Stimulated activated CD4-positive, alpha-beta T cell treated with anti-CD3 and anti-CD28 coated beads, Interleukin-4, amount 100 ng/mL, for 24 hours (primary cell): ENCODE measurements around the gene CEP85L.

Experiments used
- DNase-seq: peaks from one replicate; pipeline ENCODE4 v3.0.0-alpha.2; 2020

The CEP85L gene

DNA sequence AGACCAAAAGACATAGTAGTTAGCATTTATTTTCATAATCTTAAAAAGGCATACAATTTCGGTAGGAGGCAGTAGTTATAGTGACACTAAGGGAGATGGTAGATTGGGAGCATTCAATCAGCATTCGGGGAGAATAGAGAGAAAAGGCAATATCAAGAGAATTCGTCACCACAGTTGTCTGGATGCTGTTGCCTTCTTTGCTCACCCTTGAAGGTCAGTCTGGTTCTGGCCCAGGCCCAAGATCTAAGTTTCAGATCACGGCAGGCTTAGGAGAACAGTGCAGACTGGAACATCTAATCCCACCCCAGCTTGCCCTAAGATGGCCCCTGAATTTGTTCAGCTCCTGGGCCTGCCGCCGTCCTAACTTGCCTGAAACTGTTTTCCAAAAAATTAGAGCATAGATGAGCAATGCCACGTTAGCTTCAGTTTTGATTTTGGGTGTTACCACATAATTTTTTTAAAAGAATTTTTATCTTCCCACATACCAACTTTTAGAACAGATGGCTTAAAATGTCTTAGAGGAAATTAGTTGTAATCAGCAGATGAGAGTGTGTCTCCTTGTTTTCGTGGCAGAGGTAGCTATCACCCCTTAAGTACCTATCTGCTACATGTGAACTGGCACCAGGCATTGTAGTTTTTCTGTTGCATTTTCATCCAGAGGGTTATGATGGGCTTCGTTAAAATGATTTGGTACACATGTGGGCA is 8.3 kb upstream of the CEP85L start:
- no peak for DNase-seq

DNA sequence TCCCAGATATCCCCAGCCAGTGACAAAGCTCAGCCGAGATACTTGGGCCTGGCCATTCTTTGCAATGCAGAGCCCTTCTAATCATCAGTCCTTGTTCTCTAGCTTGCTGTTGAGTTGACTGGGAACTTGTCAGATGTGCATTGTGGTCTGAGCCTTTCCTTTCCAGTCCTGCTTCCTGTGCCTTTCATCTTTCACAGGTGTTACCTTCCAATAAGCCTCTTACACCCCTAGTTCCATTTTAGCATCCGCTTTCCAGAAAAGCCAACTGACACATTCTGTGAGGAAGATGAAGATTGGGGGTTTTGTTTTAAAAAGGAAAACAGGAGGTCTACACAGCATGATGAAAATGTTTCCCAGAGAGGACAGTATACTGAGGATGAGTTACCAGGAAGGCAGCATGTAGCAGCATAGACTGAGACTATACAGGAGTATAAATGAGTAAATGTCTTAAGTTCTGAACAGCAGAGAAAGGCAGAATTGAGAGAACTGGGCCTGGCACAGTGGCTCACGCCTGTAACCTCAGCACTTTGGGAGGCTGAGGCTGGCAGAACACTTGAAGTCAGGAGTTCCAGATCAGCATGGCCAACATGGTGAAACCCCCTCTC is 5.6 kb upstream of the CEP85L start:
- DNase-seq: no peak

DNA sequence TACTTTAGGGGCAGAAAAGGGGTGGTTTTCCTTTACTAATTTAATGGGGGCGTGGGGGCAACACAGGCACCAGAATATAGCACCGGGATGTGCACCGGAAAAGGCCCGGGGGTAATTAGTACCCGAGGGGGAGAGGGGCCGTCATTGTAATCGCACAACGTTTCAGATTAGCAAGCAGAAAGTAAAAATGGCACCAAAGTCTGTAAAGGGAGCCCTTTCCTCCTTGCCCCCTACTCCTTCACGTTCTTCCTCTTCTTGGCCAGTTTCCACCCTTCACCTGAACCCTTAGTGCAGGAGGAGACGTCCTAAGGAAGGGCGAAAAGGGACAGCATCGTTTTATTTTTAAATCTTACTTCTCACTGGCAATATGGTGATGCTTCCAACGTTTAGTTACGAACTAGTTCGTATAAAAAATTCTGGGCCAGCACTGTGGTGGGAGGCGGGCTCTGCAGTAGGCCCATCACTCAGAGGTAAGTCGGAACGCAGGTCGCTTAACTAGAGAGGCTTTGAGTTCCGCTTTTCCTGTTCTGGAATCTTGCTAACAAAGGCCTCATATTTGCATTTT is 742 bp upstream of the CEP85L start:
- DNase-seq: no peak

DNA sequence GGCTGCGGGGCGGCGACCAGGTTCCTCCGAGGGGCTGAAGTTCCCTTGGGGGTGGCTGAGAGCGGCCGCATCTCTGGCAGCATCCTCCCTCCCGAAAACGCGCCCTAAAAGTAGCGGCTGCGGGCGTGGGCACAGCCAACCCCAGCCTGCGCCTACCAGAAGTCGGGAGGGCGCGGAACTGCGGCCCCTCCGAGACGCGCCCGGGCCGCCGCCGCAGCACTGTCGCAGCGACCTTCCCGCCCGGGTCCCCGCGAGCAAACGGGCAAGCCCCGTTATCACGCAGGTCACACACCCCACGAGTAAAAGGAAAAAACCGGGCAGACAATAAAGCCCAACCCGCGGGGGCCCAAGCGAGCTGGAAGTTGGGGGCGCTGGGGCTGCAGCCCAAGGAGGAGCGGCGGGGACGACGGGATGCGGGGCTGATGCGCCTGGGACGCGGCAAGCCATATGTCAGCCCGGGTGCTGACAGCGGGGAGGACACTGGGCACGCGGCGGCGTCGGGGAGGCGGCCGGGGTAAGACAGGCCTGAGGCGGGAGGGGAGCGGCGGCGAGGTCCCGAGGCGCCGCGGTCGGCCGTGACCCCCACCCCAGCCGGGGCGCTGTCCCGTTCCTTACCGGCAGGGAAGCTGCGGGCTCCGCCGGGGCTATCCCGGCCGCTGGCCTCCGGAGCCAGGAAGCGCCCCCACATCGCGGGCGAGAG is 659 bp downstream of the CEP85L start:
- DNase-seq: peak; percentile 37

DNA sequence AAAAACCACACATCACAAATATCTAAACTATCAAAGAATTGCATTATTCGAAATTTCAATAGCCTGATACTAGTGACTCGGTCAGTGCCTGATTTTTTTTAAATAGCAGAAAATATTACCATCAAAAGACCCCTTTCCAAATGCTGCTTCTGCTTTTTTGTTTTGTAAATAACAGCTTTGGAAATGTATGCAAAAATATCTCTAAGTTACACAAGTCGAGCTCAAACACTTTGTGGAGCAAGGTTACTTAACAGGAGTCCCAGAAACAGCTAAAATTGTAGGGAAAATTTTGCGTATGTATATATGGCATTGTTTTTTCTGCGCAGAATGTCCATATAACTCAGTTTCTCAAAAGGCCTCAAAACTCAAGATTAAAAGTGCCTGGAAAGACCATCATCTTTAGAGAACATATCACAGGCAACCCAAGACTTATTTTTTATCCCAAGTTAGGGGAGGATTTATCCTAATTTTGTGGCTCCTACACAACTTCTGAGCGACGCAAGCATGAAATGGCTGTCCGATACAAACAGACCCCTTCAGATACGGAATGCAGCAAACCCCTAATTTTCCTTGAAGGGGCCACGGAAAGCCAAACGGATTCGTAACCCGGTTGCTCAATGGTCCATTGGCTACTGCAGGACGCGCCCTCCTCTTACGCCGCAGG is 1.3 kb downstream of the CEP85L start:
- no peak for DNase-seq

DNA sequence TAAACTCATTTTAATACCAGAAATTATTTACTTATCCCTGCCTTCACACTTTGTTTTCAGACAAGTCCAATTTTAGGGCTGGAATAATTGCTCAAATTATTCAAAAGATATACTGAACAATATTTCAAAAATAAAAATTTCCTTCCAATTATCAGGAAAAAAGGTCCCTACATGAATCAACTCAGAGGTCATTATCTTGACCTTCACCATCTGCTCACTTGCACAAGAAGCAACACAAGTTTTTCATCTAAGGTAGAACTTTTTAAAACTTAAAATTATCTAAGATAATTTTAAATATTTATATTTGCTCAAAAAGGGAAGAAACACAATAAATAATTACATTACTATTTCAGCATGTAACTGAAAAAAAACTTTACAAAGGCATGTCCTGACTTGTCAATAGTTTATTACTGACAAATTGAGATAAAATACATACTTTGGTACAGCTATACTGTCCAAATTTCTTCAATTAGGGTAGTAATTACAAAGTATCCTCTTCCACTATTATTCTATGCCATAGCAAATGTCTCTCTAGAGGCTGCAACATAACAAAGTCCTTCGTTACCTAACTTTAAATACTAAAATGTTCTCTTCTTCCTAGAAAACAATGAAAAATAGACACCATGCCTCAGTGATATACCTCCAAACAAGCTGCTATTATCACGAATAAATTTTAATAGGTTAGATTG is 2.4 kb downstream of the CEP85L start:
- no peak for DNase-seq

DNA sequence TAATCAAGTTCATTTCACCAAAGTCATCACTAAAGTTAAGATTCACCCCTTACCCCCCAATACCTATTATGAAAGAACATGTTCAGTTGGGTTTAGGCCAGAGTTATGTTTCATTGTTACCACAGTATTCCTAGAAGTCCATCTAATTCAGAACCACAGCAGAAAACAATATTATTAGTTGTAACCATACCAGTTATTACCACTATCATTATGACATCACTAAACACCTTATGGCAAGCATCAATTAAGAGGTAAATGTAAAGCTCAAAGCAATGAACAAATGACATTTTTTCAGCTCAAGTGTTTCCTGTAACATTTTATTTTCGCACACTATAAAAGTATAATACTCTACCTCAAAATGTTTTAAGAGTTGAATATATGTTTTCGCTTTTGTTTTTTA is 4.4 kb downstream of the CEP85L start:
- DNase-seq: no peak

DNA sequence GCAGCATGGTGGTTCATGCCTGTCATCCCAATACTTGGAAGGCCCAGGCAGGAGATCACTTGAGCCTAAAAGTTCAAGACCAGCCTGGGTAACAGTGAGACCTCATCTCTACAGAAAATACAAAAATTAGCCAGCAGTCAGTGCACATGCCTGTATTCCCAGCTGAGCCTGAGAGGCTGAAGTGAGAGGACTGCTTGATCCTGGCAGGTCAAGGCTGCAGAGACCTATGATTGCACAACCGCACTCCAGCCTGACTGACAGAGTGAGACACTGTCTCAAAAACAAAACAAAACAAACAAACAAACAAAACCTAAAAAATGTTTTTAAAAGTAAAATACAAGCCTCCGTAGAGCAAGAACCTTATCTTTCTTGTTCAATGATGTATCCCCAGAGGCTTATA is 6.0 kb downstream of the CEP85L start:
- DNase-seq: no peak

DNA sequence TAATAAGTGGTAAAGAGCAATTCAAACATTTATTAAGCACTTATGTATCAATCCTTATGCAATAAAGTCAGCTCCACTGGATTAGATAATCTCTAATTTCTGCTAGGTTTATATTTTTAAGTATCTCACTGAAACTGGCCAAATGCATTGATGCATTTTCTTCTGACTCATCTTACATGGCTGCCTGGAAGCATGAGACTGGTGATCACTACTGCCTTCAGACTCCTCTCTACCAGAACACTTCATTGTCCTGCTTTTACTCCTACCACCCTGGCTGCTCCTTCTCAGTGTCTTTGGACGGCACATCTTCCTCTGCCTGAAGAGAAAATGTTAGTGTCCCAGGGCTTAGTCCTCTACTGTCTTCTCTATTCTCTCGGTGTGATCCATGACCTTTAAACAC is 7.4 kb downstream of the CEP85L start:
- DNase-seq: no peak

DNA sequence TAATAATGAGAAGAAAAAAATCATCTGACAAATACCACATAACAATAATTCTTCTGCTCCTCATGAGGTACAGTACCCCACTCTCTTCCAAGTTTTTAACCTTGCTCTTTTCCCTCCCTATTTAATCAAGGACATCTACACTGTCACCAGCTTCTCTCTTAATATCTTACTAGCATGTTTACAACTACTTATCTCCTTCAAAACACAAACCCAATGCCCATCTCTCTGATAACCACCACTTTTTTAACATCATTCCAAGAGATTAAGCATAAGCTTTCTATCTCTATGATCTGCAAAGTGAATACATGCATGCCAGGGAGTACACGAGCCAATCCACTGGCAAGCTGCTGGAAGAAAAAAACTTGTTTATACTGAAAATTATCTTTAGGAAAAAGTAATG is 10.3 kb downstream of the CEP85L start:
- no peak for DNase-seq

DNA sequence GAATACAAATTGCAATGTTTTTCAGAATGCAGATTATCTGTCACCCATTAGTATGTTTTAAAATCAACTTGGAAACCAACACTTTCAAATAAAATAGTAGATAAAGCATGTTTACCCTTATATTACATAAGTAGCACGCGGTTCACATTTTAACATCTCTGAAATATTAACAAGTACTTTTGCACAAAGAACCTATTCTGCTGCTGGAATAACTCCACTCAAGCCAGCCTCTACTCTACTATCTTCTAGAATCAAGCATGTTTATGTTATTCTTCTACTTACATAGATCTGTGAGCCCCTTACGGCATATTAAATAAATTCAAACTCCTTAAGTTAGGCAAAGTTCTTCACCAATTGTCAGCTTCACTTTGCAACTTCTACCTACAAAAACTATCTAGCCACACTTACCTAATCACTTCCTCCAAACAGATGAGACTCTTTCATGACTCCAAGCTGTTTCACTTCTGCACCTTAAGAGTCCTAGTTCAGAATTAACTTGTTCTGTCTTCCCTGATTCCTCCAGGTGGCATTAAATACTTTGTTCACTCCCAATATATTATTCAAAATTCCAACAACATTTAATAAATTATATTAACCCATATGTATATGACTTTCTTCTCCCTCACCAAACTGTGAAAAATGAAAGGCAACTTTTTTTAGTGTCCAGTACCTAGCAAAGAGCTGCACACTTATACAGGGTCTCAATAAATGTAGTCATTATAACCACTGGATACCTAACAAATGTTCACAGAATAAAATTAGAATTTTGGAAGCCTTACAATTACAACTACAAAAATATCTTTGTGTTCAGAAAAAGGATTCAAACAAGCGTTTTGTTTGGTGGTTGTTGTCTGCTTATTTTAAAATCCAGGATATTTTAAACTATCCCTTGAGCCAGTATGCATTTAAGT is 12.1 kb downstream of the CEP85L start:
- no peak for DNase-seq

DNA sequence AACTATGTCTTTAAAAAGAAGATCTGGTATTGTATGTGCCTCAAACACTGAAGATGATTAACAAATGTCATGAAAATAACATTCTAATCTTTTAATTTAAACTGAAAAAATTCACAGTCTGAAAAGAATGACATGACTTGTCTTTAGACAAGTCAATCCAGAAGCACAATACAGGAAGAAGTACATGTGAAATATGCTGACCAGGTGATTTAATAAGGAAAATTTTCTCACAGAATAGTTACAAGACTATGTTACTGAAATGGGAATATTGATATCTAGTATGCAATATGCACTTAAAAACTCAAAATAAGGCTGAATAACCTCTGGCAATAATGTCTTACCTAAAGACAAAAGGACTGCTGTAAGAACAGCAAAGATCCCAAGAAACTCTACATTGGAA is 13.1 kb downstream of the CEP85L start:
- DNase-seq: no peak

DNA sequence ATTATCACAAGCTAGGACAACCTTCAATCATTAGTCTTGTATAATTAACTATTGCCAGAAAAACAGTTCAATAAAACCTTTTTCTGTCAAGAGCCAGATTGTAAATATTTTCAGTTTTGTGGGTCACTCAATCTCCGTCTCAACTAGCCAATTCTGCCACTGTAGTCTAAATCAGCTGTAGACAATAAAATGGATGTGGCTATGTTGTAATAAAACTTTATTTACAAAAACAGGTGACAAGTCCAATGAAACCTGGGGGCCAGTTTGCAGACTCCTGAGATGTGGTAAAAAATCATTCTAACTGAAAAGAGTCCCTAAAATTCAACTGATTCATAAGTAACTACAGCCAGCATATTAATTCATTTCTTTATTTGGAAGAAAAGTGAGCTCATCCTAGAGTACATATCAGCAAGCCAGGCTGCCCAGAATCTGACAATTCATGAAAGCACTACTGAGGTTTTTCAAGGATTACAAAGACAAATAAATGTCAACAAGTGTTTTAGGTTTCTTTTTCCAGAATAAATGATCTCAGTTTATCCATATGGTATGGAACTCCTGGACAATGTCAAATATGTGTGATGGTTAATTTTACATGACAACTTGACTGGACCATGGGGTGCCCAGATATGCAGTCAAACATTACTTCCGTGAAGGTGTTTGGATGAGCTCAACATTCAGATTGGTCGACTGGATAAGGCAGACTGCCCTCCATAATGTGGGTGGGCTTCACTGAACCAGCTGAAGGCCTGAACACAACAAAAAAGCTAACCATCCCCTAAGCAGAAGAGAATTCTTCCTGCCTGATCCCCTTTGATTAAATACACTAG is 15.3 kb downstream of the CEP85L start:
- no peak for DNase-seq

DNA sequence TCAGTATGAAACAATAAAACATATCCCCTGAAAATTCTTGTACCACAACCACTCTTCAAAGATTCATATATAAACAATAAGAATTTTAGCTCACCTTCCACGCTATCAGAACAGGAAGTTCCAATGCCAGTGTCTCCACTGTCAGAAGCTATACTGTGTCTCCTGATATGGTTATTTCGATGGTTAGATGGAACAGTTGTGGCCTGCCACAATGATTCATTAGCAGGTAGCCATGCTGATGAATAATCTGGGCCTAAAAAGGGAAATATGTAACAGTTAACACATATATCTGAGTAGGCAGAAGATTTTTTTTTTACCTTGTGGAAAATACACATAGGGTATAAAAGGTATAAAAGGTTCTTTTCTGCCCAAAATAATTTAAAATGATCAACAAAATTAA is 19.0 kb downstream of the CEP85L start:
- peak; percentile 27 for DNase-seq

DNA sequence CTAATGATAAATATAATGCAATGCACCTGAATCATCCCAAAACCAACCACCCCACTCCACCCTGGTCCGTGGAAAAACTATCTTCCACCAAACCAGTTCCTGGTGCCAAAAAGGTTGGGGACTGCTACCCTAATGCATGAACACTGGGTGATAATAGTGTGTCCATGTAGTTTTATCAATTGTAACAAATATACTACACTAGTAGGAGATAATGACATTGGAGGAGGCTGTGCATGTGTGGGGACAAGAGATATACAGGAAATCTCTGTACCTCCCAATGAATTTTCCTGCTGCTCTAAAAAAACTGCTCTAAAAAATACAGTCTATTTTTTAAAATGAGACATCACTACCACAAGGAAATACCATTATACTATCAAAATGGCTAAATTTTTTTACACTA is 20.5 kb downstream of the CEP85L start:
- DNase-seq: no peak

DNA sequence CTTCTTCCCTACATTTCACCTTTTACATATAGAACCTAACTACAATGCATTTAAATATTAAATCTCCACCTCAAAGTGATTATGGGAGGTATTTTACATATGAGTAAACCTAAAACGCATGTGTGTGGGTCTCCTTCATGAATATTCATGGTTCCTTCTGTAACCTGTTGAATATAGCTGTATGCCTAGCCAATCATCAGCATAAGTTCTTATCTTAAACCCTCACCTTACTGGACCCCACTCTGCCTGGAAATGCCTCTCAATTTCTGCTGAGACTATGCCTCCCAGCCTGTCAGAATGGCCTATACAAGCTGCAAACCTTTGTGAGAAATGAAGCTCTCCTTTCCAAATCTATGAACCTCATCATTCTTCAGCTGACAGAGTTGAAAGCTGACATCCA is 21.3 kb downstream of the CEP85L start:
- DNase-seq: no peak

DNA sequence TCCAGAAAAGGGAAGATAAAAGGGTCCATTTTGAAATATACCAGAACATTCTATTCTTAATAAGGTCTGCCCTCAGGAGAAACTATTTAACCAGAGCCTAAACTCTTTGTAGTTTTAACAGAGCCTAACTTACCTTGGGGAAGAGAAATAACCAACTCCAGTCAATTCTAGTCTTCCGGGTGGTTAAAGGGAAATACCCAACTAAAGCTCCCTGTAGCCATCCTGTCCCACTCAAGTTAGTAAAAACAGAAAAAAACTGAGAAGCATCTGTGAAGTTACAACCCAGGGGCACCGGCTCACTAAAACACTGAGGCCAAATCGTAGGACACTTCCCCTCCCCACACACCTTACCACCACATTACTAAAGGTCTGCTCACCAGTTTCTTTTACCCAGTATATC is 23.7 kb downstream of the CEP85L start:
- DNase-seq: no peak

DNA sequence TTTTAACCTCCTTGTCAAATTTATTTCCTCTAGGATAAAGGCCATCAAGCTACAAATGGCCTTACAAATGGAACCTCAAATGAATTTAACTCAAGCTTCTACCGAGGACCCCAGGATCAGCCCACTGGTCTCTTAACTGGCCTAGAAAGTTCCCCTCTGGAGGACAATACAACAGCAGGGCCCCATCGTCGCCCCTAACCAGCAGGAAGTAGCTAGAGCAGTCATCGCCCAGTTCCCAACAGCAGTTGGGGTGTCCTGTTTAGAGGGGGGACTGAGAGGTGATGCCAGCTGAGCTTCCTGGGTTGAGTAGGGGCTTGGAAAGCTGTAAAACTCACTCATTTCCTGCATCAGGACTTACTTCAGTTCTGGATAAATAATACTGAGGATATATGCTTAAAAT is 25.6 kb downstream of the CEP85L start:
- DNase-seq: no peak

DNA sequence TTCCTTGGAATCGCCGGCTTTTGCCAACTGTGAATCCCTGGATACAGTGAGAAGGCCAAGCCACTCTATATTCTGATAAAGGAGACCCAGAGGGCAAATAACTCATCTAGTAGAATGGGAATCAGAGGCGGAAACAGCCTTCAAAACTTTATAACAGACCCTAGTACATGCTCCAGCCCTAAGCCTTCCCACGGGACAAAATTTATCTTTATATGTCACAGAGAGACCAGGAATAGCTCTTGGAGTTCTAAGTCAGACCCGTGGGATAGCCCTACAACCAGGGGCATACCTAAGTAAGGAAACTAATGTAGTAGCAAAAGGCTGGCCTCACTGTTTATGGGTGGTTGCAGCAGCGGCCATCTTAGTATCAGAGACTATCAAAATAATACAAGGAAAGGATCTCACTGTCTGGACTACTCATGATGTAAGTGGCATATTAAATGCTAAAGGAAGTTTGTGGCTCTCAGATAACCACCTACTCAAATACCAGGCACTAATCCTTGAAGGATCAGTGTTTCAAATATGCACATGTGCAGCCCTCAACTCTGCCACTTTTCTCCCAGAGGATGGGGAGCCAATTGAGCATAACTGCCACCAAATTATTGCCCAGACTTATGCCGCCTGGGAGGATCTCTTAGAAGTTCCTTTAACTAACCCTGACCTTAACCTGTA is 29.5 kb downstream of the CEP85L start:
- DNase-seq: no peak

DNA sequence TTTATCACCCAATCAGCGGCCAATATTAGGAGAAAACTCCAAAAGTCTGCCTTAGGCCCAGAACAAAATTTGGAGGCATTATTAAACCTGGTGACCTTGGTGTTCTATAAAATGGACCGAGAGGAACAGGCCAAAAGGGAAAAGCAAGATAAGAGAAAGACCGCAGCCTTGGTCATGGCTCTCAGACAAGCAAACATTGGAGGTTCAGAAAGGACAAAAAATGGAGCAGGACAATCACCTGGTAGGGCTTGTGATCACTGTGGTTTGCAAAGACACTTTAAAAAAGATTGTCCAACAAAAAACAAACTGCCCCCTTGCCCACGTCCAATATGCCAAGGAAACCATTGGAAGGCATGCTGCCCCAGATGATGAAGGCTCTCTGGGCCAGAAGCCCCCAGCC is 31.2 kb downstream of the CEP85L start:
- no peak for DNase-seq
